ENCODE results near the gene CAST.

DNA sequence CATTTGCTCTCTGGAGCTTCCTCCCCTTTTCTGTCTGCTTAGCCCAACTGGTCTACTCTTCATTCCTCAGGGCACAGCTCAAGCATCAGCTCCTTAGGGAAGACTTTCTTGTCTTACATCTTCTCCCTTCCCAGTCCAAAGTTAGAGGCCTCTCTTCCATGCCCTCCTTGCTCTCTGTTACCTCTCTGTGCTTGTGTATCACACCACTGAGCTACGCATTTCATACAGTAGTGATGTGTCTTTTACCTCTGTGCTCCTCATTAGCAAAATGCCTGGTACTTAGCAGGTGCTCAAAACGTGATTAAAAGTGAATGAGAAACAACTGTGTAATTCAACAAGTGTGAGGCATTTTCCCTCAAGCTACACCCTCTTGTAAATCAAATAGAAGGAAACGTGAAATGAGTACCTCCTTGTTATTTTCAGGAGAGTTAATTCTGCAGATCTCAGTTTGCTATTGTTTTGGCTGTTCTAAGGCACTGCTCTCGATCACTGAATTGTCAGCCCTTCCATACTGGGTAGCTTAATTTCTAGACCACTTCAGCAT, 106.6 kb downstream of the CAST start:
- no peak for TF ChIP-seq CTCF (IDR thresholded peaks at IDR 0.05)
- TF ChIP-seq POLR2A (IDR thresholded peaks at IDR 0.05): no peak
